ENCODE results near the gene RAB23. TPM values are rescaled to one million over a fixed set of nuclear protein-coding genes. Genes with fewer than 3 reads are reported as not detected.

The RAB23 gene
- polyA plus RNA-seq (2013, experiment 1 of 2), result 14.8 TPM
- polyA plus RNA-seq (2013, experiment 2 of 2), result 17.7 TPM

GRCh38 chr6:57221936-57222742, at the start of gene RAB23:
Gene RAB23, minus strand, starts transcription at chr6:57222307. Its CDS starts 11,927 bp downstream, at chr6:57210380.
- H3K36me3 ChIP-seq (ENCODE audit: insufficient read depth, low read length), result no peaks in the 10 kb centered on the region; the same call in 1 of the 2 replicates
- H3K4me3 ChIP-seq (ENCODE audit: low read length), result peak within 1 kb of the TSS; percentile 93
- WGBS, result under 1% methylated on average over 69 of the region's 69 CpGs
- peaks cover 6% of the 10 kb centered on the region; the same call in 1 of the 2 replicates for H3K9me3 ChIP-seq (ENCODE audit: insufficient read depth, low read depth, low read length)
- no peaks in the 10 kb centered on the region for H3K27me3 ChIP-seq (ENCODE audit: insufficient read depth, low read length)
- peaks cover 12% of the 10 kb centered on the region for H3K4me1 ChIP-seq (ENCODE audit: insufficient read depth, low read length)
- H3K27ac ChIP-seq (ENCODE audit: low read depth, low read length), result peak within 1 kb of the TSS; percentile 92
- peak within 1 kb of the TSS; percentile 89 for H3K9ac ChIP-seq (ENCODE audit: low read depth, low read length)

GRCh38 chr6:57268294-57268640, 46.2 kb upstream of the RAB23 start:
- Histone ChIP-seq H3K27me3 (ENCODE audit: insufficient read depth, low read length) (no peaks in the 10 kb centered on the region), H3K36me3 (ENCODE audit: insufficient read depth, low read length) (no peaks in the 10 kb centered on the region), H3K4me3 (ENCODE audit: low read length) (no peak overlapping the region), H3K9me3 (ENCODE audit: insufficient read depth, low read depth, low read length) (no peaks in the 10 kb centered on the region), H3K27ac (ENCODE audit: low read depth, low read length) (no peak overlapping the region), H3K9ac (ENCODE audit: low read depth, low read length) (no peak overlapping the region), H3K4me1 (ENCODE audit: insufficient read depth, low read length) (no peaks in the 10 kb centered on the region)

- Histone ChIP-seq H3K4me1 (ENCODE audit: insufficient read depth, low read length) (no peaks in the 10 kb centered on the region), H3K36me3 (ENCODE audit: insufficient read depth, low read length) (no peaks in the 10 kb centered on the region), H3K27me3 (ENCODE audit: insufficient read depth, low read length) (no peaks in the 10 kb centered on the region), H3K9me3 (ENCODE audit: insufficient read depth, low read depth, low read length) (no peaks in the 10 kb centered on the region), H3K9ac (ENCODE audit: low read depth, low read length) (no peak overlapping the region), H3K4me3 (ENCODE audit: low read length) (no peak overlapping the region), H3K27ac (ENCODE audit: low read depth, low read length) (no peak overlapping the region)
- 93% methylated on average over 10 of the region's 10 CpGs for WGBS
These were observed 45.6 kb upstream of the RAB23 start for GRCh38 chr6:57267586-57268293.

- no peak overlapping the region for H3K27ac ChIP-seq (ENCODE audit: low read depth, low read length)
- no peaks in the 10 kb centered on the region for H3K36me3 ChIP-seq (ENCODE audit: insufficient read depth, low read length)
- H3K9ac ChIP-seq (ENCODE audit: low read depth, low read length), result no peak overlapping the region
- H3K4me1 ChIP-seq (ENCODE audit: insufficient read depth, low read length), result no peaks in the 10 kb centered on the region
- no peaks in the 10 kb centered on the region for H3K9me3 ChIP-seq (ENCODE audit: insufficient read depth, low read depth, low read length)
- WGBS, result 80% methylated on average over 1 of the region's 1 CpG
- H3K4me3 ChIP-seq (ENCODE audit: low read length), result no peak overlapping the region
- no peaks in the 10 kb centered on the region for H3K27me3 ChIP-seq (ENCODE audit: insufficient read depth, low read length)
These were observed 43.7 kb upstream of the RAB23 start for GRCh38 chr6:57265755-57266221.

GRCh38 chr6:57263739-57264138, 41.6 kb upstream of the RAB23 start:
- Histone ChIP-seq H3K27me3 (ENCODE audit: insufficient read depth, low read length) (no peaks in the 10 kb centered on the region), H3K27ac (ENCODE audit: low read depth, low read length) (no peak overlapping the region), H3K4me1 (ENCODE audit: insufficient read depth, low read length) (no peaks in the 10 kb centered on the region), H3K9ac (ENCODE audit: low read depth, low read length) (no peak overlapping the region), H3K9me3 (ENCODE audit: insufficient read depth, low read depth, low read length) (no peaks in the 10 kb centered on the region), H3K36me3 (ENCODE audit: insufficient read depth, low read length) (no peaks in the 10 kb centered on the region), H3K4me3 (ENCODE audit: low read length) (no peak overlapping the region)
- 83% methylated on average over 2 of the region's 2 CpGs for WGBS

GRCh38 chr6:57262901-57263694, 41.0 kb upstream of the RAB23 start:
- no peaks in the 10 kb centered on the region for H3K9me3 ChIP-seq (ENCODE audit: insufficient read depth, low read depth, low read length)
- H3K9ac ChIP-seq (ENCODE audit: low read depth, low read length), result no peak overlapping the region
- H3K27me3 ChIP-seq (ENCODE audit: insufficient read depth, low read length), result no peaks in the 10 kb centered on the region
- H3K36me3 ChIP-seq (ENCODE audit: insufficient read depth, low read length), result no peaks in the 10 kb centered on the region
- H3K27ac ChIP-seq (ENCODE audit: low read depth, low read length), result no peak overlapping the region
- no peaks in the 10 kb centered on the region for H3K4me1 ChIP-seq (ENCODE audit: insufficient read depth, low read length)
- no peak overlapping the region for H3K4me3 ChIP-seq (ENCODE audit: low read length)
- WGBS, result 56% methylated on average over 2 of the region's 3 CpGs

GRCh38 chr6:57262488-57262887, 40.4 kb upstream of the RAB23 start:
- Histone ChIP-seq H3K27ac (ENCODE audit: low read depth, low read length) (no peak overlapping the region), H3K36me3 (ENCODE audit: insufficient read depth, low read length) (no peaks in the 10 kb centered on the region), H3K27me3 (ENCODE audit: insufficient read depth, low read length) (no peaks in the 10 kb centered on the region), H3K4me1 (ENCODE audit: insufficient read depth, low read length) (0 out of 2 replicates have a peak, but pooled peaks cover 5% of the 10 kb centered on the region), H3K4me3 (ENCODE audit: low read length) (no peak overlapping the region), H3K9me3 (ENCODE audit: insufficient read depth, low read depth, low read length) (no peaks in the 10 kb centered on the region), H3K9ac (ENCODE audit: low read depth, low read length) (no peak overlapping the region)
- WGBS, result 88% methylated on average over 2 of the region's 2 CpGs

GRCh38 chr6:57261926-57262325, 39.8 kb upstream of the RAB23 start:
- Histone ChIP-seq H3K4me1 (ENCODE audit: insufficient read depth, low read length) (0 out of 2 replicates have a peak, but pooled peaks cover 5% of the 10 kb centered on the region), H3K9ac (ENCODE audit: low read depth, low read length) (no peak overlapping the region), H3K4me3 (ENCODE audit: low read length) (no peak overlapping the region), H3K27me3 (ENCODE audit: insufficient read depth, low read length) (no peaks in the 10 kb centered on the region), H3K9me3 (ENCODE audit: insufficient read depth, low read depth, low read length) (no peaks in the 10 kb centered on the region), H3K36me3 (ENCODE audit: insufficient read depth, low read length) (no peaks in the 10 kb centered on the region), H3K27ac (ENCODE audit: low read depth, low read length) (no peak overlapping the region)
- 92% methylated on average over 2 of the region's 2 CpGs for WGBS

GRCh38 chr6:57259064-57259463, 37.0 kb upstream of the RAB23 start:
- Histone ChIP-seq H3K27me3 (ENCODE audit: insufficient read depth, low read length) (no peaks in the 10 kb centered on the region), H3K4me1 (ENCODE audit: insufficient read depth, low read length) (peaks cover 7% of the 10 kb centered on the region; the same call in 1 of the 2 replicates), H3K9ac (ENCODE audit: low read depth, low read length) (no peak overlapping the region), H3K4me3 (ENCODE audit: low read length) (no peak overlapping the region), H3K27ac (ENCODE audit: low read depth, low read length) (no peak overlapping the region), H3K36me3 (ENCODE audit: insufficient read depth, low read length) (no peaks in the 10 kb centered on the region), H3K9me3 (ENCODE audit: insufficient read depth, low read depth, low read length) (no peaks in the 10 kb centered on the region)
- WGBS, result 88% methylated on average over 2 of the region's 2 CpGs

GRCh38 chr6:57257911-57258541, 35.9 kb upstream of the RAB23 start:
- H3K36me3 ChIP-seq (ENCODE audit: insufficient read depth, low read length), result no peaks in the 10 kb centered on the region
- H3K9me3 ChIP-seq (ENCODE audit: insufficient read depth, low read depth, low read length), result no peaks in the 10 kb centered on the region
- peaks cover 7% of the 10 kb centered on the region; the same call in 1 of the 2 replicates for H3K4me1 ChIP-seq (ENCODE audit: insufficient read depth, low read length)
- no peak overlapping the region for H3K9ac ChIP-seq (ENCODE audit: low read depth, low read length)
- H3K27me3 ChIP-seq (ENCODE audit: insufficient read depth, low read length), result no peaks in the 10 kb centered on the region
- 92% methylated on average over 10 of the region's 10 CpGs for WGBS
- H3K27ac ChIP-seq (ENCODE audit: low read depth, low read length), result no peak overlapping the region
- no peak overlapping the region for H3K4me3 ChIP-seq (ENCODE audit: low read length)
